Smooth muscle cell of the coronary artery (primary cell): Measurements from ENCODE around the gene APEX2. TPM values are rescaled to one million over a fixed set of nuclear protein-coding genes. Genes with fewer than 3 reads are reported as not detected.

Experiments
- total RNA-seq: library from RNA; depleted of rRNA; stranded (reverse); fragments of >200 nt; gene quantifications from 2 replicates; pipeline ENCODE4 v1.2.3, GENCODE V29; 2014; ENCODE audit warnings: low replicate concordance

The APEX2 gene
- total RNA-seq = 2.7 and 7.7 TPM in 2 replicates

GRCh38 chrX:54999717-55000598, at the start of gene APEX2:
TSS of gene APEX2 (plus strand) at chrX:55000363. CDS start at chrX:55000423, 60 bp downstream.

GRCh38 chrX:54994099-54994498, 6.1 kb upstream of the APEX2 start, which contains the start of gene PFKFB1:
TSS of gene PFKFB1 (minus strand) at chrX:54994188. CDS start at chrX:54994007, 181 bp downstream.

GRCh38 chrX:55030271-55031205, 30.4 kb downstream of the APEX2 start, which contains the start of gene ALAS2:
TSS of gene ALAS2 (minus strand) at chrX:55030977. CDS start at chrX:55026000, 4,977 bp downstream.

Other genes with a start within 250 kb of the APEX2 start
- not detected in 2 replicates for gene ITIH6, start 202.1 kb upstream of the APEX2 start, total RNA-seq
- gene MAGED2, start 192.6 kb upstream of the APEX2 start, total RNA-seq = 110 and 379 TPM in 2 replicates
- 5.9 and 18.3 TPM in 2 replicates for gene TRO, start 79.5 kb upstream of the APEX2 start, total RNA-seq
- gene PFKFB1, start 6.2 kb upstream of the APEX2 start, total RNA-seq = 0.08 TPM in 1 of 2 replicates, not detected in the other
- gene ALAS2, start 30.6 kb downstream of the APEX2 start, total RNA-seq = not detected in 2 replicates
- not detected in 2 replicates for gene PAGE2B, start 74.7 kb downstream of the APEX2 start, total RNA-seq
- not detected in 2 replicates for gene PAGE2, start 88.7 kb downstream of the APEX2 start, total RNA-seq
- not detected in 2 replicates for gene PAGE5, start 220.0 kb downstream of the APEX2 start, total RNA-seq